HG02763 (cell line): ENCODE measurements around the gene CCR8.
"Not testable (repeated sequence)": the region's sequence is repeated elsewhere in the genome, so short reads cannot be mapped to it uniquely, and the experiment has no call there.

ENCODE experiments used
- ATAC-seq: cut with Tn5 transposase; IDR thresholded peaks from one replicate; pipeline ENCODE4 v1.9.1; 2021; ENCODE audit warnings: mild to moderate bottlenecking, moderate library complexity; ENCODE audit not compliant: unreplicated experiment

Gene CCR8

GRCh38 chr3:39346785-39347585 is 17.5 kb downstream of the CCR8 start:
- ATAC-seq = peak; percentile 63

GRCh38 chr3:39347586-39347876 is 18.0 kb downstream of the CCR8 start:
- ATAC-seq = no peak

- ATAC-seq = no peak
Measured at GRCh38 chr3:39349080-39349479, 19.6 kb downstream of the CCR8 start.

- no peak for ATAC-seq
Measured at GRCh38 chr3:39350714-39351113, 21.2 kb downstream of the CCR8 start.

- not testable (repeated sequence) for ATAC-seq
Measured at GRCh38 chr3:39351134-39351533, 21.6 kb downstream of the CCR8 start.

GRCh38 chr3:39353168-39353927 is 23.8 kb downstream of the CCR8 start:
- not testable (repeated sequence) for ATAC-seq

- no peak for ATAC-seq
Measured at GRCh38 chr3:39358333-39358732, 28.8 kb downstream of the CCR8 start.

- no peak for ATAC-seq
Measured at GRCh38 chr3:39361252-39361927, 31.9 kb downstream of the CCR8 start.

- no peak for ATAC-seq
Measured at GRCh38 chr3:39362192-39362591, 32.7 kb downstream of the CCR8 start.

- no peak for ATAC-seq
Measured at GRCh38 chr3:39362812-39363211, 33.3 kb downstream of the CCR8 start.

- ATAC-seq = not testable (repeated sequence)
Measured at GRCh38 chr3:39370450-39370849, 40.9 kb downstream of the CCR8 start.

- no peak for ATAC-seq
Measured at GRCh38 chr3:39372833-39373232, 43.3 kb downstream of the CCR8 start.

GRCh38 chr3:39376959-39377634 is 47.6 kb downstream of the CCR8 start:
- ATAC-seq = no peak

GRCh38 chr3:39378088-39378487 is 48.6 kb downstream of the CCR8 start:
- ATAC-seq = no peak

GRCh38 chr3:39378957-39379777 is 49.7 kb downstream of the CCR8 start:
- no peak for ATAC-seq

GRCh38 chr3:39379778-39380155 is 50.3 kb downstream of the CCR8 start:
- no peak for ATAC-seq

GRCh38 chr3:39381432-39381831 is 51.9 kb downstream of the CCR8 start:
- ATAC-seq = no peak
